ENCODE measurements around the gene PDE7B. TPM values are rescaled to one million over a fixed set of nuclear protein-coding genes. Genes with fewer than 3 reads are reported as not detected.

Gene PDE7B
- total RNA-seq, 1 experiment from 2014 or later = 0.03 TPM

DNA sequence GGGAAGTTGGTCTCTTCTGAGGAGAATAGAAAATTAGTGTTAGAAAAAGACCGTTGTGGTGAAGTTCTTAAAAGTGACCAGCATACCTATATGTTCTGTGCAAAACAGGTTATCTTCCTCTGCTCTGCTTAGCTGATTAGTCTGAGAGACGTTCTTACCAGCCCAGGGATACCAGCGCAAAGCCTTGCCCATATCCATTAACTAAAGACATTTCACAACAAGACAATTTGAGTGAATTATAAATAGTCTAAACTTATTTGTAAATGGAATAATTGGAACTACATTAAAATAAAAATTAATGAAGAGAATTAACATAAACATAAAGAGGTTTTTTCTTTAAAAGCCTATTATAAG lies 144.0 kb downstream of the PDE7B start:
- DNase-seq (ENCODE audit: low read depth, low spot score) = no peak
- Histone ChIP-seq H3K9me3 (ENCODE audit: control insufficient read depth, insufficient read depth, low read depth, low read length) (no peaks in the 10 kb centered on the region), H3K4me3 (ENCODE audit: low read depth in 2 of 2, low read length in 2 of 2) (no peak overlapping the region), H3K27me3 (ENCODE audit: control insufficient read depth, insufficient read depth, low read length) (no peaks in the 10 kb centered on the region), H3K4me1 (ENCODE audit: control insufficient read depth, insufficient read depth, low read length) (no peaks in the 10 kb centered on the region), H3K27ac (ENCODE audit: low read length) (no peak overlapping the region), H3K36me3 (ENCODE audit: control insufficient read depth, insufficient read depth, low read length) (no peaks in the 10 kb centered on the region)
- POLR2A ChIA-PET = no interaction called here
- no peak for ATAC-seq
- no TSS peak for BruUV-seq (replicated peaks)
- CTCF ChIA-PET = no interaction called here
- intact Hi-C loops (cut with micrococcal nuclease; ENCODE audit: unreplicated experiment) (no loop called here), in situ Hi-C loops (cut with HindIII; ENCODE audit: low pct_unique_long_range_greater_than_20kb, low sequenced_read_pairs) (no loop called here)
- TF ChIP-seq SIN3A (IDR thresholded peaks at IDR 0.05; ENCODE audit: borderline replicate concordance, insufficient read depth, low read depth, low read length) (no peak), TCF7L2 (IDR thresholded peaks at IDR 0.05; ENCODE audit: low read depth, low read length) (no peak), POLR2AphosphoS5 (IDR thresholded peaks at IDR 0.05; ENCODE audit: low read depth, low read length) (no peak)
- TF ChIP-seq, protein P1, sequence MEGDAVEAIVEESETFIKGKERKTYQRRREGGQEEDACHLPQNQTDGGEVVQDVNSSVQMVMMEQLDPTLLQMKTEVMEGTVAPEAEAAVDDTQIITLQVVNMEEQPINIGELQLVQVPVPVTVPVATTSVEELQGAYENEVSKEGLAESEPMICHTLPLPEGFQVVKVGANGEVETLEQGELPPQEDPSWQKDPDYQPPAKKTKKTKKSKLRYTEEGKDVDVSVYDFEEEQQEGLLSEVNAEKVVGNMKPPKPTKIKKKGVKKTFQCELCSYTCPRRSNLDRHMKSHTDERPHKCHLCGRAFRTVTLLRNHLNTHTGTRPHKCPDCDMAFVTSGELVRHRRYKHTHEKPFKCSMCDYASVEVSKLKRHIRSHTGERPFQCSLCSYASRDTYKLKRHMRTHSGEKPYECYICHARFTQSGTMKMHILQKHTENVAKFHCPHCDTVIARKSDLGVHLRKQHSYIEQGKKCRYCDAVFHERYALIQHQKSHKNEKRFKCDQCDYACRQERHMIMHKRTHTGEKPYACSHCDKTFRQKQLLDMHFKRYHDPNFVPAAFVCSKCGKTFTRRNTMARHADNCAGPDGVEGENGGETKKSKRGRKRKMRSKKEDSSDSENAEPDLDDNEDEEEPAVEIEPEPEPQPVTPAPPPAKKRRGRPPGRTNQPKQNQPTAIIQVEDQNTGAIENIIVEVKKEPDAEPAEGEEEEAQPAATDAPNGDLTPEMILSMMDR (IDR thresholded peaks at IDR 0.05) = no peak
- TF ChIP-seq, protein P2, sequence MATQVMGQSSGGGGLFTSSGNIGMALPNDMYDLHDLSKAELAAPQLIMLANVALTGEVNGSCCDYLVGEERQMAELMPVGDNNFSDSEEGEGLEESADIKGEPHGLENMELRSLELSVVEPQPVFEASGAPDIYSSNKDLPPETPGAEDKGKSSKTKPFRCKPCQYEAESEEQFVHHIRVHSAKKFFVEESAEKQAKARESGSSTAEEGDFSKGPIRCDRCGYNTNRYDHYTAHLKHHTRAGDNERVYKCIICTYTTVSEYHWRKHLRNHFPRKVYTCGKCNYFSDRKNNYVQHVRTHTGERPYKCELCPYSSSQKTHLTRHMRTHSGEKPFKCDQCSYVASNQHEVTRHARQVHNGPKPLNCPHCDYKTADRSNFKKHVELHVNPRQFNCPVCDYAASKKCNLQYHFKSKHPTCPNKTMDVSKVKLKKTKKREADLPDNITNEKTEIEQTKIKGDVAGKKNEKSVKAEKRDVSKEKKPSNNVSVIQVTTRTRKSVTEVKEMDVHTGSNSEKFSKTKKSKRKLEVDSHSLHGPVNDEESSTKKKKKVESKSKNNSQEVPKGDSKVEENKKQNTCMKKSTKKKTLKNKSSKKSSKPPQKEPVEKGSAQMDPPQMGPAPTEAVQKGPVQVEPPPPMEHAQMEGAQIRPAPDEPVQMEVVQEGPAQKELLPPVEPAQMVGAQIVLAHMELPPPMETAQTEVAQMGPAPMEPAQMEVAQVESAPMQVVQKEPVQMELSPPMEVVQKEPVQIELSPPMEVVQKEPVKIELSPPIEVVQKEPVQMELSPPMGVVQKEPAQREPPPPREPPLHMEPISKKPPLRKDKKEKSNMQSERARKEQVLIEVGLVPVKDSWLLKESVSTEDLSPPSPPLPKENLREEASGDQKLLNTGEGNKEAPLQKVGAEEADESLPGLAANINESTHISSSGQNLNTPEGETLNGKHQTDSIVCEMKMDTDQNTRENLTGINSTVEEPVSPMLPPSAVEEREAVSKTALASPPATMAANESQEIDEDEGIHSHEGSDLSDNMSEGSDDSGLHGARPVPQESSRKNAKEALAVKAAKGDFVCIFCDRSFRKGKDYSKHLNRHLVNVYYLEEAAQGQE (IDR thresholded peaks at IDR 0.05; ENCODE audit: insufficient read depth in 1 of 2, low read depth in 2 of 2, low read length in 1 of 2) = no peak

DNA sequence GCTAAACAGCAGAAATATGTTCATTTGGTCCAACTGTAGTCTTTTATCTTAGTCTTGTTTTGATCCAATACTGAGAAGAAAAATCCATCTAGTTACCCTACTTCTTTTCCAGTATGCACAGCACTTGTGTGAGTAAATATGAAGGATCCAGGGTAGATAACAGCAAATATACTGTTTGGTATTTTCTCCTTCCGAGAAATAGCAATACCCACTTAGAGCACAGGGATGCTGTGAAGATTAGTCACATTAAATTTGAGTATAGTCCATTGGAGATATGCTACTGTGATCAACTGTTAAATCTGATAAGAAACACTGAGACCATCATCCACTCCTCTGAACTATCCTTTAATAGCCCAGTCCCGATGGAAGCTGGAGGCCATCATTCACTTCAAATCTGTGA lies 145.2 kb downstream of the PDE7B start:
- Histone ChIP-seq H3K36me3 (ENCODE audit: control insufficient read depth, insufficient read depth, low read length) (no peaks in the 10 kb centered on the region), H3K27me3 (ENCODE audit: control insufficient read depth, insufficient read depth, low read length) (no peaks in the 10 kb centered on the region), H3K4me1 (ENCODE audit: control insufficient read depth, insufficient read depth, low read length) (no peaks in the 10 kb centered on the region), H3K27ac (ENCODE audit: low read length) (no peak overlapping the region), H3K9me3 (ENCODE audit: control insufficient read depth, insufficient read depth, low read depth, low read length) (no peaks in the 10 kb centered on the region), H3K4me3 (ENCODE audit: low read depth in 2 of 2, low read length in 2 of 2) (no peak overlapping the region)
- ATAC-seq (no peak), DNase-seq (ENCODE audit: low read depth, low spot score) (no peak)
- in situ Hi-C loops (cut with HindIII; ENCODE audit: low pct_unique_long_range_greater_than_20kb, low sequenced_read_pairs) = no loop called here
- CTCF ChIA-PET = no interaction called here
- no TSS peak for BruUV-seq (replicated peaks)
- intact Hi-C loops (cut with micrococcal nuclease; ENCODE audit: unreplicated experiment) = no loop called here
- TF ChIP-seq SIN3A (IDR thresholded peaks at IDR 0.05; ENCODE audit: borderline replicate concordance, insufficient read depth, low read depth, low read length) (no peak), POLR2AphosphoS5 (IDR thresholded peaks at IDR 0.05; ENCODE audit: low read depth, low read length) (no peak), TCF7L2 (IDR thresholded peaks at IDR 0.05; ENCODE audit: low read depth, low read length) (no peak)
- TF ChIP-seq, protein P1 (IDR thresholded peaks at IDR 0.05) = no peak
- TF ChIP-seq, protein P2 (IDR thresholded peaks at IDR 0.05; ENCODE audit: insufficient read depth in 1 of 2, low read depth in 2 of 2, low read length in 1 of 2) = no peak
- POLR2A ChIA-PET = no interaction called here

All from Panc1 (cell line).